Hepatocyte (in vitro differentiated cells): ENCODE data around the gene FAM20A. TPM values are rescaled to one million over a fixed set of nuclear protein-coding genes. Genes with fewer than 3 reads are reported as not detected.
A peak's percentile ranks its signal among the peaks of the same experiment; 100 is the strongest.

Experiments
- DNase-seq: peaks from one replicate; pipeline ENCODE4 v3.0.0-alpha.2; 2016; ENCODE audit warnings: low spot score
- H2AFZ ChIP-seq: fragments of 200-600 bp; sonication (generic); 2 replicates; pipeline ENCODE4 v1.6.0; 2016; ENCODE audit warnings: antibody characterized with exemption, mild to moderate bottlenecking
- H3K27ac ChIP-seq: fragments of 200-600 bp; sonication (generic); 2 replicates; pipeline ENCODE4 v1.5.1; 2016; ENCODE audit warnings: mild to moderate bottlenecking
- H3K27me3 ChIP-seq: fragments of 200-600 bp; sonication (generic); 2 replicates; pipeline ENCODE4 v1.6.1; 2016
- H3K36me3 ChIP-seq: fragments of 200-600 bp; sonication (generic); replicated peaks from 2 replicates; pipeline ENCODE4 v1.5.1; 2016; ENCODE audit warnings: low read depth; ENCODE audit not compliant: insufficient read depth
- H3K4me1 ChIP-seq: fragments of 200-600 bp; sonication (generic); 2 replicates; pipeline ENCODE4 v1.5.1; 2016; ENCODE audit warnings: mild to moderate bottlenecking, moderate library complexity; ENCODE audit not compliant: insufficient read depth
- H3K4me2 ChIP-seq: fragments of 200-600 bp; sonication (generic); 2 replicates; pipeline ENCODE4 v1.6.0; 2016
- H3K4me3 ChIP-seq: fragments of 200-600 bp; sonication (generic); 2 replicates; pipeline ENCODE4 v1.5.1; 2016; ENCODE audit warnings: mild to moderate bottlenecking
- H3K79me2 ChIP-seq: fragments of 200-600 bp; sonication (generic); 2 replicates; pipeline ENCODE4 v1.6.0; 2017; ENCODE audit warnings: mild to moderate bottlenecking
- H3K9me2 ChIP-seq: fragments of 200-600 bp; sonication (generic); replicated peaks from 2 replicates; pipeline ENCODE4 v1.6.0; 2017; ENCODE audit warnings: mild to moderate bottlenecking; ENCODE audit not compliant: insufficient read depth
- H3K9me3 ChIP-seq: fragments of 200-600 bp; sonication (generic); 2 replicates; pipeline ENCODE4 v1.5.1; 2016; ENCODE audit warnings: low read depth, mild to moderate bottlenecking
- H4K20me1 ChIP-seq: fragments of 200-600 bp; sonication (generic); 2 replicates; pipeline ENCODE4 v1.6.0; 2016; ENCODE audit warnings: mild to moderate bottlenecking; ENCODE audit not compliant: insufficient read depth, poor library complexity, severe bottlenecking
- EZH2 ChIP-seq: fragments of 200-600 bp; sonication (generic); IDR thresholded peaks from 2 replicates; pipeline ENCODE4 v1.6.1; 2016; ENCODE audit warnings: antibody characterized with exemption, mild to moderate bottlenecking, borderline replicate concordance
- EZH2phosphoT487 ChIP-seq: fragments of 200-600 bp; sonication (generic); IDR thresholded peaks from one replicate; pipeline ENCODE4 v1.6.1; 2018; ENCODE audit warnings: antibody characterized with exemption, mild to moderate bottlenecking, low read depth, moderate library complexity; ENCODE audit not compliant: unreplicated experiment, severe bottlenecking
- WGBS: methylation state at CpG from one replicate; pipeline ENCODE4 v1.1.6; 2016; ENCODE audit warnings: low lambda C conversion rate; ENCODE audit errors: missing lambda C conversion rate; 5-methylcytosine and 5-hydroxymethylcytosine counted together
- polyA plus RNA-seq: library from polyadenylated mRNA; unstranded; fragments of >200 nt; fragmentation: Nextera tagmentation; extraction: Ambion mirVana; gene quantifications from 2 replicates; pipeline ENCODE4 v1.2.1, GENCODE V29; 2016
- total RNA-seq: library from RNA; depleted of rRNA; stranded (reverse); fragments of >200 nt; gene quantifications from 2 replicates; pipeline ENCODE4 v1.2.3, GENCODE V29; 2014
- TF ChIP-seq, protein P1 (sequence below): fragments of 200-600 bp; sonication (generic); IDR thresholded peaks from 2 replicates; pipeline ENCODE4 v1.5.1; 2016; ENCODE audit warnings: antibody characterized with exemption, mild to moderate bottlenecking; ENCODE audit not compliant: poor library complexity

Gene FAM20A
- total and polyA plus RNA-seq, 2 experiments from 2014 or later: 19.9 to 39.7 TPM

DNA sequence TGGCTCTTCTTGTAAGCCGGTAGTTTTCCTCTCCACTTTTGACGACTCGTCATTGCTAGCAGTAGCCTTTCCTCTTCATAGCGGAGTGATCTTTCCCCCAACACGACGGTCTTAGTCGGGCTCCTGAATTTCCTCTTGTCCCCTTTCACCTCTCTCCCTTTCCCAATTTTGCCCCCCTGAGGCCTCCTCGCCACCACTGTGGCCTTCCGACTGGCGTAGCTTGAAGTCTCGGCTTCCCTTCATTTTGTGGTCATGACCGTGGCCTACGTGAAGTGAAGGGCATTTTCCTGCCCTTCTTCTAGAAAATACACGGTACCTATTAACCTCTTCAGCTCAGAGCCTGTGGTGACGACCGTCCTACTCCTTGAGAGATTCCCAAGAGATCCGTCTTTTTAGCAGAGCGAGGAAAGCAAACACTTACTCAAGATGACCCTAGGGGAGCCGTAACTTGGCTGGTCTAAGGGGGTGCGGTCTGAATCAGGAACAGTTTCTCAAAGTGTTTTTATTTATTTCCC lies 88.2 kb downstream of the FAM20A start:
- Histone ChIP-seq H3K4me1 (peaks cover 27% of the 10 kb centered on the region), H3K4me2 (peak overlapping the region; percentile 84), H3K27me3 (no peaks in the 10 kb centered on the region), H3K9me3 (no peaks in the 10 kb centered on the region), H3K4me3 (peak overlapping the region; percentile 71), H3K79me2 (peaks cover 54% of the 10 kb centered on the region), H4K20me1 (peaks cover 40% of the 10 kb centered on the region), H3K36me3 (no peaks in the 10 kb centered on the region), H2AFZ (peak overlapping the region; percentile 38), H3K27ac (peak overlapping the region; percentile 100), H3K9me2 (no peaks in the 10 kb centered on the region)
- peak; percentile 55 for DNase-seq
- TF ChIP-seq EZH2phosphoT487 (no peak), EZH2 (no peak)
- TF ChIP-seq, protein P1, sequence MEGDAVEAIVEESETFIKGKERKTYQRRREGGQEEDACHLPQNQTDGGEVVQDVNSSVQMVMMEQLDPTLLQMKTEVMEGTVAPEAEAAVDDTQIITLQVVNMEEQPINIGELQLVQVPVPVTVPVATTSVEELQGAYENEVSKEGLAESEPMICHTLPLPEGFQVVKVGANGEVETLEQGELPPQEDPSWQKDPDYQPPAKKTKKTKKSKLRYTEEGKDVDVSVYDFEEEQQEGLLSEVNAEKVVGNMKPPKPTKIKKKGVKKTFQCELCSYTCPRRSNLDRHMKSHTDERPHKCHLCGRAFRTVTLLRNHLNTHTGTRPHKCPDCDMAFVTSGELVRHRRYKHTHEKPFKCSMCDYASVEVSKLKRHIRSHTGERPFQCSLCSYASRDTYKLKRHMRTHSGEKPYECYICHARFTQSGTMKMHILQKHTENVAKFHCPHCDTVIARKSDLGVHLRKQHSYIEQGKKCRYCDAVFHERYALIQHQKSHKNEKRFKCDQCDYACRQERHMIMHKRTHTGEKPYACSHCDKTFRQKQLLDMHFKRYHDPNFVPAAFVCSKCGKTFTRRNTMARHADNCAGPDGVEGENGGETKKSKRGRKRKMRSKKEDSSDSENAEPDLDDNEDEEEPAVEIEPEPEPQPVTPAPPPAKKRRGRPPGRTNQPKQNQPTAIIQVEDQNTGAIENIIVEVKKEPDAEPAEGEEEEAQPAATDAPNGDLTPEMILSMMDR: no peak
- WGBS: under 1% methylated on average over 20 of the region's 20 CpGs

GRCh38 chr17:68512247-68512959 lies 88.8 kb downstream of the FAM20A start, which contains the start of gene PRKAR1A:
Gene PRKAR1A (plus strand): TSS chr17:68512430. CDS start chr17:68515400, 2,970 bp downstream.
- no peaks in the 10 kb centered on the region for H3K36me3 ChIP-seq
- H3K27ac ChIP-seq: peak within 1 kb of the TSS; percentile 100
- H3K4me3 ChIP-seq: peak within 1 kb of the TSS; percentile 71
- 1% methylated on average over 42 of the region's 81 CpGs for WGBS
- H3K27me3 ChIP-seq: no peaks in the 10 kb centered on the region
- peak within 1 kb of the TSS; percentile 84 for H3K4me2 ChIP-seq
- peaks cover 48% of the 10 kb centered on the region for H3K79me2 ChIP-seq
- no peaks in the 10 kb centered on the region for H3K9me3 ChIP-seq
- TF ChIP-seq EZH2 (no peak), EZH2phosphoT487 (no peak)
- TF ChIP-seq, protein P1: no peak
- no peaks in the 10 kb centered on the region for H3K9me2 ChIP-seq
- H3K4me1 ChIP-seq: peaks cover 27% of the 10 kb centered on the region
- DNase-seq: peak; percentile 97
- peaks cover 38% of the 10 kb centered on the region for H4K20me1 ChIP-seq
- H2AFZ ChIP-seq: peak within 1 kb of the TSS; percentile 58

- 2% methylated on average over 40 of the region's 49 CpGs for WGBS
- H3K36me3 ChIP-seq: no peaks in the 10 kb centered on the region
- no peaks in the 10 kb centered on the region for H3K9me2 ChIP-seq
- peak overlapping the region; percentile 77 for H3K4me2 ChIP-seq
- peak; percentile 93 for DNase-seq
- H3K4me3 ChIP-seq: peak overlapping the region; percentile 69
- no peaks in the 10 kb centered on the region for H3K9me3 ChIP-seq
- TF ChIP-seq EZH2: no peak
- TF ChIP-seq, protein P1: peak; percentile 21
- peaks cover 42% of the 10 kb centered on the region for H3K79me2 ChIP-seq
- H3K27me3 ChIP-seq: no peaks in the 10 kb centered on the region
- H3K27ac ChIP-seq: peak overlapping the region; percentile 100
- H2AFZ ChIP-seq: peak overlapping the region; percentile 58
- H4K20me1 ChIP-seq: peaks cover 32% of the 10 kb centered on the region
- peaks cover 27% of the 10 kb centered on the region for H3K4me1 ChIP-seq
Measured at GRCh38 chr17:68511671-68512246, 89.4 kb downstream of the FAM20A start.
